Measurements from ENCODE around the gene ADGRG1.

- TF ChIP-seq POLR2A (IDR thresholded peaks at IDR 0.05; ENCODE audit: low read length) = no peak
- no peak for TF ChIP-seq GATA1 (IDR thresholded peaks at IDR 0.05; ENCODE audit: low read depth, low read length)
Observed at GRCh38 chr16:57706717-57707116, 78.3 kb downstream of the ADGRG1 start.
